Activated naive CD4-positive, alpha-beta T cell treated with anti-CD3 and anti-CD28 coated beads for 36 hours (primary cell): ENCODE results near the gene MRPL17. TPM values are rescaled to one million over a fixed set of nuclear protein-coding genes. Genes with fewer than 3 reads are reported as not detected.
"Not testable (repeated sequence)": the region's sequence is repeated elsewhere in the genome, so short reads cannot be mapped to it uniquely, and the experiment has no call there.

Source experiments
- CTCF ChIA-PET: fragments of 350-600 bp; sonication (Branson Sonifier 250); formaldehyde crosslinking; loops from one replicate; lab custom pipeline; 2021; ENCODE audit warnings: antibody characterized with exemption; lab: Charles Lee
- DNase-seq: peaks from one replicate; pipeline ENCODE4 v3.0.0-alpha.2; 2020
- H3K27ac Mint-ChIP-seq: one replicate; pipeline ENCODE4 v1.8.0; 2021; ENCODE audit warnings: mild to moderate bottlenecking, mixed read lengths
- H3K27me3 Mint-ChIP-seq: one replicate; pipeline ENCODE4 v1.8.0; 2021; ENCODE audit warnings: low read depth, mixed read lengths
- H3K36me3 Mint-ChIP-seq: one replicate; pipeline ENCODE4 v1.8.0; 2021; ENCODE audit warnings: low read depth, mixed read lengths
- H3K4me1 Mint-ChIP-seq: one replicate; pipeline ENCODE4 v1.8.0; 2021; ENCODE audit warnings: low read depth, mixed read lengths
- H3K4me3 Mint-ChIP-seq: one replicate; pipeline ENCODE4 v1.8.0; 2021; ENCODE audit warnings: mild to moderate bottlenecking, moderate library complexity, mixed read lengths
- H3K9me3 Mint-ChIP-seq: one replicate; pipeline ENCODE4 v1.8.0; 2021; ENCODE audit warnings: mixed read lengths
- intact Hi-C: fragments of 100-400 bp; cut with micrococcal nuclease; formaldehyde crosslinking; loops from one replicate; pipeline ENCODE4 v1.15.1; 2023
- total RNA-seq, 2 experiments: library from RNA; stranded (reverse); gene quantifications; one replicate each; pipeline ENCODE4 v1.2.3, GENCODE V29; 2021

The MRPL17 gene
- total RNA-seq, 2 experiments from 2014 or later, result 99.7 to 102 TPM

- Mint-ChIP-seq H3K27me3 (no peaks in the 10 kb centered on the region), H3K27ac (no peak overlapping the region), H3K4me3 (no peak overlapping the region), H3K36me3 (no peaks in the 10 kb centered on the region), H3K4me1 (peaks cover 13% of the 10 kb centered on the region), H3K9me3 (no peaks in the 10 kb centered on the region)
- peak; percentile 68 for DNase-seq
- intact Hi-C loops, result loop anchor here (1.0 to 2.0 kb wide), 2 partner anchors 35 to 54 kb away; no protein-coding TSS in a partner anchor
- CTCF ChIA-PET, result interaction anchor here (0.6 to 8.8 kb wide), 6 partner anchors 20 to 988 kb away, joined by 3 to 98 read pairs (median 4); partner anchors contain the start of gene MRPL17
Measured at GRCh38 chr11:6703247-6704063, 20.3 kb upstream of the MRPL17 start.

DNA sequence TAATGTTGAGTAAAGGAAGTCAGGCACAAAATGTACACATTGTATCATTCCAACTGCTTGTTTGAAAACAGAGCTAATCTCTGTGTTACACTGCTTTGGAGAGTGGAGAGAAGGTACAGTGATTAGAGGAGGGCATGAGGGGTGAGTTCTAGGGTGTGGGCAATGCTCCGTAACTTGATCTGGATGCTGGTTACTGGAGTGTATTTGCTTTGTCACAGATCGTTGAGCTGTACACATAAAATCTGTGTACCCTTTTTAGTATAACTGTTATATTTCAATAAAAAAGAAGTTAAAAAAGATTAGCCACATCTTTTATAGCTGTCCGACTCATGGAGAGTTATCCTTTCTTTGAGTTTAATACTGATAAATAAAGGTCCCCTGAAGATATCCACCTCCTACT, 18.8 kb upstream of the MRPL17 start:
- not testable (repeated sequence) for DNase-seq, H3K27ac Mint-ChIP-seq, H3K9me3 Mint-ChIP-seq, H3K27me3 Mint-ChIP-seq, H3K4me3 Mint-ChIP-seq, H3K36me3 Mint-ChIP-seq
- peaks cover 17% of the 10 kb centered on the region for H3K4me1 Mint-ChIP-seq
- CTCF ChIA-PET, result interaction anchor here (0.6 to 8.8 kb wide), 5 partner anchors 46 to 969 kb away, joined by 3 to 98 read pairs (median 4); no protein-coding TSS in a partner anchor
- intact Hi-C loops, result loop anchor here (2.0 kb wide), 1 partner anchor 37 kb away; no protein-coding TSS in a partner anchor

GRCh38 chr11:6695377-6695776, 12.2 kb upstream of the MRPL17 start:
- H3K36me3 Mint-ChIP-seq, result no peaks in the 10 kb centered on the region
- peak; percentile 18 for DNase-seq
- H3K4me3 Mint-ChIP-seq, result no peak overlapping the region
- H3K27me3 Mint-ChIP-seq, result no peaks in the 10 kb centered on the region
- intact Hi-C loops, result loop anchor here (1.0 to 5.0 kb wide), 4 partner anchors 40 to 373 kb away; partner anchors contain the start of genes ARFIP2, CAVIN3 and TIMM10B
- no peaks in the 10 kb centered on the region for H3K9me3 Mint-ChIP-seq
- CTCF ChIA-PET, result interaction anchor here (0.7 to 2.3 kb wide), 7 partner anchors 12 to 316 kb away, joined by 3 to 14 read pairs (median 5); partner anchors contain the start of genes ILK and MRPL17
- H3K4me1 Mint-ChIP-seq, result peaks cover 38% of the 10 kb centered on the region
- peak overlapping the region; percentile 10 for H3K27ac Mint-ChIP-seq

- no peak for DNase-seq
- no peaks in the 10 kb centered on the region for H3K36me3 Mint-ChIP-seq
- CTCF ChIA-PET, result interaction anchor here (0.6 to 1.6 kb wide), 8 partner anchors 14 to 163 kb away, joined by 3 to 5 read pairs (median 4); partner anchors contain the start of gene TPP1
- no peaks in the 10 kb centered on the region for H3K9me3 Mint-ChIP-seq
- intact Hi-C loops, result loop anchor here (1.0 to 2.0 kb wide), 2 partner anchors 11 to 213 kb away; partner anchors contain the start of genes ARFIP2, MRPL17 and TIMM10B
- H3K27me3 Mint-ChIP-seq, result no peaks in the 10 kb centered on the region
- peaks cover 38% of the 10 kb centered on the region for H3K4me1 Mint-ChIP-seq
- peak overlapping the region; percentile 34 for H3K27ac Mint-ChIP-seq
- no peak overlapping the region for H3K4me3 Mint-ChIP-seq
Measured at GRCh38 chr11:6694229-6694535, 11.0 kb upstream of the MRPL17 start.

- Mint-ChIP-seq H3K4me3 (no peak overlapping the region), H3K27me3 (no peaks in the 10 kb centered on the region), H3K27ac (peak overlapping the region; percentile 37), H3K36me3 (no peaks in the 10 kb centered on the region), H3K4me1 (peaks cover 38% of the 10 kb centered on the region), H3K9me3 (no peaks in the 10 kb centered on the region)
- peak; percentile 84 for DNase-seq
- CTCF ChIA-PET, result interaction anchor here (0.8 to 1.6 kb wide), 7 partner anchors 14 to 163 kb away, joined by 3 to 5 read pairs (median 4); partner anchors contain the start of gene TPP1
- intact Hi-C loops, result loop anchor here (1.0 to 2.0 kb wide), 2 partner anchors 10 to 213 kb away; partner anchors contain the start of genes ARFIP2, MRPL17 and TIMM10B
Measured at GRCh38 chr11:6693342-6694228, 10.4 kb upstream of the MRPL17 start.

DNA sequence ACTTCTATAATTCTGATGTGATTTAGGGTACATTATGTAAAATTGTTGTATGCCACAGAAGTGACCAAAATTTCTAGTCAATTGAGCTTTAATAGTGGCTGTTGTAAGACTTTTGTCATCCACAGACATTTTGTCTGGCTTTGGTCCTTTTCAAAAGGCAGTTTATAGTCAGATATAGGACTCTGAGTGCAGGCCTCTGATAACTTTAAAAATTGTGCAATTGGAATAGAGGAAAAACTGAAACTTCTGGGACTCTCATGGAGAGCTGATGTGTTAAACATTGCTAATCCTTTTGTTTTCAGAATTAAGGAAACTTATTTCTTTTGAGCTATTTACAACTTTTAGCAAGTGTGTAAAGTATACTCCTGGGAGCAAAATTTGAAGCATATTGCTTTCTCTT, 9.0 kb upstream of the MRPL17 start:
- intact Hi-C loops, result no loop called here
- Mint-ChIP-seq H3K4me1 (peaks cover 39% of the 10 kb centered on the region), H3K9me3 (no peaks in the 10 kb centered on the region), H3K36me3 (no peaks in the 10 kb centered on the region), H3K4me3 (no peak overlapping the region), H3K27ac (no peak overlapping the region), H3K27me3 (no peaks in the 10 kb centered on the region)
- CTCF ChIA-PET, result interaction anchor here (1.1 to 1.5 kb wide), 2 partner anchors 8 to 62 kb away, joined by 4 to 9 read pairs; partner anchors contain the start of gene MRPL17
- DNase-seq, result no peak

GRCh38 chr11:6690431-6691132, 7.4 kb upstream of the MRPL17 start:
- peaks cover 31% of the 10 kb centered on the region for H3K4me1 Mint-ChIP-seq
- H3K27ac Mint-ChIP-seq, H3K36me3 Mint-ChIP-seq, CTCF ChIA-PET, H3K27me3 Mint-ChIP-seq, intact Hi-C loops, H3K4me3 Mint-ChIP-seq, H3K9me3 Mint-ChIP-seq, DNase-seq: not testable (repeated sequence)

GRCh38 chr11:6687876-6688275, 4.7 kb upstream of the MRPL17 start:
- CTCF ChIA-PET, result interaction anchor here (0.7 to 1.4 kb wide), 3 partner anchors 18 to 249 kb away, joined by 3 to 7 read pairs (median 5); no protein-coding TSS in a partner anchor
- DNase-seq, result no peak
- intact Hi-C loops, result no loop called here
- Mint-ChIP-seq H3K27ac (no peak overlapping the region), H3K4me1 (peaks cover 13% of the 10 kb centered on the region), H3K36me3 (peaks cover 3% of the 10 kb centered on the region), H3K4me3 (no peak overlapping the region), H3K27me3 (no peaks in the 10 kb centered on the region), H3K9me3 (no peaks in the 10 kb centered on the region)

DNA sequence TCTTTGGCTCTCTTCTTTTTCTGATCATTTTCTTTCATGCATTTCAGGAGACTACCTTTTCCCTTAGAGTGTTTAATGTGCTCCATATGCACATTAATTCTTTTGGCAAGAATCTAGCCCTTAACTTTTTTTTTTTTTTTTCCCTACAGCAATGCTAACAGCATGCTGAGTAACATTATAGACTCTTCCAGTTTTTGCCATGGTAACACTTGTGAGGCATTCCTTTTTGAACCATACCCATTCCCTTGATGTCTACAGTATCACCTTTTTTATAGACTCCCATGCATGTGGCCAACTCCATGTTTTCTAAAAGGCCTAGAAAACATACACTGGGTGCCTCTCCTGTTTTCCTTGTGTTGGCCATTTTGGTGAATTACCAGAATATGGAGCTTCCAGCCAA, 2.9 kb upstream of the MRPL17 start:
- Mint-ChIP-seq H3K27me3 (no peaks in the 10 kb centered on the region), H3K4me3 (no peak overlapping the region), H3K4me1 (peaks cover 21% of the 10 kb centered on the region), H3K9me3 (no peaks in the 10 kb centered on the region), H3K27ac (no peak overlapping the region), H3K36me3 (peaks cover 20% of the 10 kb centered on the region)
- no peak for DNase-seq
- CTCF ChIA-PET, result interaction anchor here (0.7 kb wide), 2 partner anchors 18 to 19 kb away, joined by 3 read pairs; no protein-coding TSS in a partner anchor
- intact Hi-C loops, result no loop called here

DNA sequence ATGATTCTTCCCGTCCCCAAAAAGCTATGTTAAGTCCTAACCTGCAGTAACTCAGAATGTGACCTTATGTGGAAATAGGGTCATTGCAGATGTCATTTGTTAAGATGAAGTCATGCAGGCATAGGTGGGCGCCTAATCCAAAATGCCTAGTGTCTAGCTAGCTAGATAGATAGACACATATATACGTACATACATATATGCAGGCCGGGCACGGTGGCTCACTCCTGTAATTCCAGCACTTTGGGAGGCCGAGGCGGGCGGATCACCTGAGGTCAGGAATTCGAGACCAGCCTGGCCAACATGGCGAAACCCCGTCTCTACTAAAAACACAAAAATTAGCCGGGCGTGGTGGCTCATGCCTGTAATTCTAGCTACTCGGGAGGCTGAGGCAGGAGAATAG, 928 bp upstream of the MRPL17 start:
- intact Hi-C loops, result loop anchor here (5.0 kb wide), 1 partner anchor 997 kb away; the partner anchor contains the start of genes TRIM22 and TRIM5
- H3K4me1 Mint-ChIP-seq, result peaks cover 35% of the 10 kb centered on the region
- CTCF ChIA-PET, result interaction anchor here (0.6 to 3.0 kb wide), 18 partner anchors 8 to 185 kb away, joined by 3 to 37 read pairs (median 6); partner anchors contain the start of genes ILK, RRP8, TAF10 and TPP1
- H3K27me3 Mint-ChIP-seq, H3K9me3 Mint-ChIP-seq, DNase-seq: not testable (repeated sequence)
- peaks cover 35% of the 10 kb centered on the region for H3K36me3 Mint-ChIP-seq
- H3K4me3 Mint-ChIP-seq, result peak overlapping the region; percentile 97
- peak overlapping the region; percentile 98 for H3K27ac Mint-ChIP-seq

- Mint-ChIP-seq H3K4me1 (peaks cover 31% of the 10 kb centered on the region), H3K36me3 (peaks cover 40% of the 10 kb centered on the region), H3K27me3 (no peaks in the 10 kb centered on the region), H3K27ac (peak overlapping the region; percentile 98), H3K4me3 (peak overlapping the region; percentile 97), H3K9me3 (no peaks in the 10 kb centered on the region)
- CTCF ChIA-PET, result interaction anchor here (0.7 to 3.0 kb wide), 20 partner anchors 9 to 303 kb away, joined by 3 to 37 read pairs (median 6); partner anchors contain the start of genes ILK, RRP8, TAF10 and TPP1
- intact Hi-C loops, result loop anchor here (2.0 to 5.0 kb wide), 4 partner anchors 16 to 995 kb away; partner anchors contain the start of genes TRIM22, TRIM3 and TRIM5
- no peak for DNase-seq
Measured at GRCh38 chr11:6682591-6682935, 577 bp downstream of the MRPL17 start.
